Neural progenitor cell (in vitro differentiated cells): ENCODE results near the gene KRTAP2-3.
"Not testable (repeated sequence)": the region's sequence is repeated elsewhere in the genome, so short reads cannot be mapped to it uniquely, and the experiment has no call there.

Experiments
- CTCF ChIP-seq: fragments of 200-600 bp; sonication (generic); IDR thresholded peaks from 2 replicates; pipeline ENCODE4 v1.5.1; 2017; ENCODE audit warnings: antibody characterized with exemption, mild to moderate bottlenecking
- EZH2 ChIP-seq: fragments of 200-600 bp; sonication (generic); IDR thresholded peaks from 2 replicates; pipeline ENCODE4 v1.6.1; 2017; ENCODE audit warnings: antibody characterized with exemption, mild to moderate bottlenecking, moderate library complexity
- EZH2phosphoT487 ChIP-seq: fragments of 200-600 bp; sonication (generic); IDR thresholded peaks from 2 replicates; pipeline ENCODE4 v1.6.1; 2017; ENCODE audit warnings: antibody characterized with exemption

- not testable (repeated sequence) for TF ChIP-seq CTCF, EZH2, EZH2phosphoT487
These were observed 5.2 kb upstream of the KRTAP2-3 start for GRCh38 chr17:41065016-41065689.
